GM10266 (cell line): ENCODE results near the gene RIPOR3.

Source experiments
- DNase-seq: peaks from one replicate; pipeline ENCODE4 v3.0.0; 2012; ENCODE audit errors: extremely low spot score
- CTCF ChIP-seq: IDR thresholded peaks from 2 replicates; pipeline ENCODE4 v1.5.1; 2012; ENCODE audit warnings: mild to moderate bottlenecking, low read depth; ENCODE audit not compliant: control insufficient read depth, insufficient read depth; ENCODE audit errors: missing control alignments

RIPOR3 gene

GRCh38 chr20:50731055-50731929 is 40.0 kb upstream of the RIPOR3 start, which contains the start of gene PARD6B:
Gene PARD6B (plus strand): TSS chr20:50731580. CDS start chr20:50731787, 207 bp downstream.
- no peak for TF ChIP-seq CTCF
- peak; percentile 100 for DNase-seq

- TF ChIP-seq CTCF: no peak
- DNase-seq: no peak
Measured at GRCh38 chr20:50730765-50731054, 39.4 kb upstream of the RIPOR3 start.

GRCh38 chr20:50729901-50730764 is 38.8 kb upstream of the RIPOR3 start:
- TF ChIP-seq CTCF: no peak
- DNase-seq: peak; percentile 12

GRCh38 chr20:50728981-50729874 is 37.9 kb upstream of the RIPOR3 start:
- no peak for DNase-seq
- TF ChIP-seq CTCF: no peak

- DNase-seq: no peak
- TF ChIP-seq CTCF: no peak
Measured at GRCh38 chr20:50728486-50728980, 37.2 kb upstream of the RIPOR3 start.

GRCh38 chr20:50727792-50728485 is 36.6 kb upstream of the RIPOR3 start:
- no peak for TF ChIP-seq CTCF
- no peak for DNase-seq
